PC-3 (cell line): Measurements from ENCODE around the gene DPM3. TPM values are rescaled to one million over a fixed set of nuclear protein-coding genes. Genes with fewer than 3 reads are reported as not detected.

Experiments used
- ATAC-seq: fragments of 200-7000 bp; cut with Tn5 transposase; 2 replicates; pipeline ENCODE4 v1.9.1; 2020; ENCODE audit warnings: mild to moderate bottlenecking, moderate library complexity
- BruUV-seq: library from RNA; stranded (reverse); fragments of 400-500 nt; replicated peaks from 2 replicates; lab custom pipeline; 2021; lab: Mats Ljungman, UMichigan
- CTCF ChIA-PET: fragments of 300-600 bp; sonication (Branson Sonifier 250); formaldehyde crosslinking; loops from one replicate; lab custom pipeline; 2022; ENCODE audit warnings: antibody characterized with exemption; lab: Charles Lee
- POLR2A ChIA-PET: fragments of 300-600 bp; sonication (Branson Sonifier 250); formaldehyde crosslinking; loops from one replicate; lab custom pipeline; 2022; ENCODE audit warnings: antibody characterized with exemption; ENCODE audit not compliant: unreplicated experiment; lab: Charles Lee
- DNase-seq: peaks from one replicate; pipeline ENCODE4 v3.0.0-alpha.2; 2015
- H2AFZ ChIP-seq: fragments of 300-600 bp; sonication (generic); 2 replicates; pipeline ENCODE4 v1.6.0; 2016; ENCODE audit warnings: antibody characterized with exemption, low read length
- H3F3A ChIP-seq: fragments of 300-600 bp; sonication (generic); one replicate; pipeline ENCODE4 v1.6.0; 2017; ENCODE audit warnings: antibody characterized with exemption, low read length, control low read depth, mild to moderate bottlenecking; ENCODE audit not compliant: unreplicated experiment
- H3K27ac ChIP-seq: fragments of 300-600 bp; sonication (generic); 2 replicates; pipeline ENCODE4 v1.5.1; 2016; ENCODE audit warnings: mild to moderate bottlenecking, low read length
- H3K27me3 ChIP-seq: fragments of 300-600 bp; sonication (generic); 2 replicates; pipeline ENCODE4 v1.6.1; 2016; ENCODE audit warnings: low read length, mixed read lengths
- H3K36me3 ChIP-seq: fragments of 300-600 bp; sonication (generic); 2 replicates; pipeline ENCODE4 v1.6.1; 2016; ENCODE audit warnings: low read depth, mixed run types, low read length, mixed read lengths
- H3K4me1 ChIP-seq: fragments of 300-600 bp; sonication (generic); 2 replicates; pipeline ENCODE4 v1.5.1; 2016; ENCODE audit warnings: low read length; ENCODE audit not compliant: insufficient read depth
- H3K4me2 ChIP-seq: fragments of 300-600 bp; sonication (generic); 2 replicates; pipeline ENCODE4 v1.6.0; 2016; ENCODE audit warnings: low read length
- H3K4me3 ChIP-seq: fragments of 300-600 bp; sonication (generic); 2 replicates; pipeline ENCODE4 v1.5.1; 2016; ENCODE audit warnings: mild to moderate bottlenecking, low read length, mixed read lengths
- H3K79me2 ChIP-seq: fragments of 300-600 bp; sonication (generic); 2 replicates; pipeline ENCODE4 v1.6.1; 2017; ENCODE audit warnings: low read length, mixed read lengths
- H3K9ac ChIP-seq: fragments of 300-600 bp; sonication (generic); 2 replicates; pipeline ENCODE4 v1.6.0; 2016; ENCODE audit warnings: mild to moderate bottlenecking, low read length
- H3K9me2 ChIP-seq: fragments of 300-600 bp; sonication (generic); replicated peaks from 2 replicates; pipeline ENCODE4 v1.6.1; 2016; ENCODE audit warnings: mixed run types, low read length, mixed read lengths
- H3K9me3 ChIP-seq: fragments of 300-600 bp; sonication (generic); 2 replicates; pipeline ENCODE4 v1.6.1; 2016; ENCODE audit warnings: low read length, mixed read lengths
- H4K20me1 ChIP-seq: fragments of 300-600 bp; sonication (generic); 2 replicates; pipeline ENCODE4 v1.6.1; 2016; ENCODE audit warnings: low read length, mixed read lengths
- EZH2 ChIP-seq: fragments of 300-600 bp; sonication (generic); IDR thresholded peaks from one replicate; pipeline ENCODE4 v1.6.1; 2017; ENCODE audit warnings: antibody characterized with exemption, mild to moderate bottlenecking, low read length; ENCODE audit not compliant: unreplicated experiment
- EZH2phosphoT487 ChIP-seq: fragments of 300-600 bp; sonication (generic); IDR thresholded peaks from 2 replicates; pipeline ENCODE4 v1.6.1; 2018; ENCODE audit warnings: mild to moderate bottlenecking, antibody characterized with exemption, low read length, borderline replicate concordance
- intact Hi-C: fragments of 100-400 bp; cut with micrococcal nuclease; formaldehyde crosslinking; loops from 2 replicates; pipeline ENCODE4 v1.9.0; 2023
- total RNA-seq: library from RNA; depleted of rRNA; stranded (reverse); fragments of >200 nt; gene quantifications from 2 replicates; pipeline ENCODE4 v1.2.3, GENCODE V29; 2014
- TF ChIP-seq, protein P1 (sequence below): fragments of 300-600 bp; sonication (generic); conservative IDR thresholded peaks from 2 replicates; pipeline ENCODE4 v1.5.1; 2017; ENCODE audit warnings: antibody characterized with exemption, low read depth, mild to moderate bottlenecking, low read length

The DPM3 gene
- total RNA-seq, 1 experiment from 2014 or later: 74.3 TPM

DNA sequence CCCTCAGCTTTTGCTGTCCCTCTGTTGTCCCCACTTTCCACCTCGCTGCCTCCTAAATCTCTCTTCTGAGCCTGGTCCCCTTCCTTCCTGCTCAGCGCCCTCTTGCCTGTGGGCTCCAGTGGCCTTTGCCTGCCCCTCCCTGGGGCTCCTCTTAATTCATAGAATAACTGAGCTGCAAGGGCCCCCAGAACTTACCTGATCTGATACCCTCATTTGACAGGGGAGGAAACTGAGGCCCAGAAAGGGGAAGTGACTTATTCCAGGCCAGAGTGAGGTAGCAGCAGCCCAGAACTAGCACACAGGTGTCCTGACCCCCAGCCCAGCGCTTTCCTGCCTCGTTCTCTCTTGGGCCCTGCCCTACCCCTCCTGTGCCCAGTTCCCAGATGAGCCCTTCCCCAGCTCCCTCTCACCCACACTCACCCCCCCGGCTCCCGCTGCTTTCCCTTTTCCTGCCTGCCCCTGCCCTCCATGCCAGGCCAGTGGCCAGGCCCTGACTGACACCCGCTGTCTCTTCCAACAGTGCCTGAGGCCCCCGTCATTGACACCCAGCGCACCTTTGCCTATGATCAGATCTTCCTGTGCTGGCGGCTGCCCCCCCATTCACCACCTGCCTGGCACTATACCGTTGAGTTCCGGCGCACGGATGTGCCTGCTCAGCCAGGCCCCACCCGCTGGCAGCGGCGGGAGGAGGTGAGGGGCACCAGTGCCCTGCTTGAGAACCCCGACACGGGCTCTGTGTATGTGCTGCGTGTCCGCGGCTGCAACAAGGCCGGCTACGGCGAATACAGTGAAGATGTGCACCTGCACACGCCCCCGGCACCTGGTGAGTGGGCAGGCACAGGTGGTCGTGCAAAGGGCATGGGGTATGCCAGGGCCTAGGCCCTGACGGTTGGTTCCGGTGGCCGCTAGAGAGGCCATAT is 39.0 kb upstream of the DPM3 start:
- Histone ChIP-seq H2AFZ (no peak overlapping the region), H3K27ac (no peak overlapping the region), H3K79me2 (no peaks in the 10 kb centered on the region), H3K4me1 (peaks cover 13% of the 10 kb centered on the region), H3K27me3 (no peaks in the 10 kb centered on the region), H3K36me3 (no peaks in the 10 kb centered on the region; the same call in 1 of the 2 replicates), H3K4me2 (no peak overlapping the region), H3F3A (peaks cover 4% of the 10 kb centered on the region), H3K9me2 (no peaks in the 10 kb centered on the region), H3K4me3 (no peak overlapping the region), H4K20me1 (no peaks in the 10 kb centered on the region), H3K9me3 (no peaks in the 10 kb centered on the region), H3K9ac (no peak overlapping the region)
- POLR2A ChIA-PET: no interaction called here
- ATAC-seq: no peak
- no peak for DNase-seq
- CTCF ChIA-PET: no interaction called here
- BruUV-seq: no TSS peak
- no peak for TF ChIP-seq EZH2phosphoT487
- TF ChIP-seq EZH2: no peak
- TF ChIP-seq, protein P1, sequence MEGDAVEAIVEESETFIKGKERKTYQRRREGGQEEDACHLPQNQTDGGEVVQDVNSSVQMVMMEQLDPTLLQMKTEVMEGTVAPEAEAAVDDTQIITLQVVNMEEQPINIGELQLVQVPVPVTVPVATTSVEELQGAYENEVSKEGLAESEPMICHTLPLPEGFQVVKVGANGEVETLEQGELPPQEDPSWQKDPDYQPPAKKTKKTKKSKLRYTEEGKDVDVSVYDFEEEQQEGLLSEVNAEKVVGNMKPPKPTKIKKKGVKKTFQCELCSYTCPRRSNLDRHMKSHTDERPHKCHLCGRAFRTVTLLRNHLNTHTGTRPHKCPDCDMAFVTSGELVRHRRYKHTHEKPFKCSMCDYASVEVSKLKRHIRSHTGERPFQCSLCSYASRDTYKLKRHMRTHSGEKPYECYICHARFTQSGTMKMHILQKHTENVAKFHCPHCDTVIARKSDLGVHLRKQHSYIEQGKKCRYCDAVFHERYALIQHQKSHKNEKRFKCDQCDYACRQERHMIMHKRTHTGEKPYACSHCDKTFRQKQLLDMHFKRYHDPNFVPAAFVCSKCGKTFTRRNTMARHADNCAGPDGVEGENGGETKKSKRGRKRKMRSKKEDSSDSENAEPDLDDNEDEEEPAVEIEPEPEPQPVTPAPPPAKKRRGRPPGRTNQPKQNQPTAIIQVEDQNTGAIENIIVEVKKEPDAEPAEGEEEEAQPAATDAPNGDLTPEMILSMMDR: no peak
- intact Hi-C loops: loop anchor here (5.0 kb wide), 1 partner anchor 413 kb away; no protein-coding TSS in a partner anchor

DNA sequence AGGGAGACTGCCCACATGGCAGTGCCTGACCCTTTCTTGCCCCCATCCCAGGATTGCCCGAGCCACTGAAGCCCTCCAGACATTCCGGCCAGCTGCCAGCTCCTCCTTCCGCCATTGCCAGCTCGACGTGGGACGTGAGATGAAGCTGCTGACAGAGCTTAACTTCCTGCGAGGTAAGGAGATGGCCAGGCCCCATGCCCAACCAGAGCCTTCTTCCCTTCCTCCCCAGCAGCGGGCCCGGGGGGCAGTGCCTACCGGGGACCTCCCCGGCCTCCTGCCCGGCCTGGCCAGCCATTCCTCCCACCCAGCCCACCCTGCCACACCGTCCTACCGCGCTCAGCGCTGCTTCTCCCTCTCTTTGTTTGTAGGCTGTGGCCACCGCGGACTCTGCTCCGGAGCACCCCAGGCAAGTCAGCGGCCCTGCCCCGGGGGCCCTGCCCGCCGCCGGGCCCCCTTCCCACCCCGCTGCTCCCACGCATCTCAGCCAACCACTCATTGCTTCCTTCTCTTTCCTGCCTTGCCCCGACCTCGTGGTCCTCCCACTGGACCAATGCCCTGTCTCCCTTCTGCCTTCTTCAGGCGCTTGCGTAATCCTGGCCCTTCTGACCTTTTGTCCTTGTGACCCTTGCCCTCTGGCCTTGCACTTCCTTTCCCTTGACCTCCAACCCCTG is 38.2 kb upstream of the DPM3 start:
- Histone ChIP-seq H3K9ac (no peak overlapping the region), H3K27me3 (no peaks in the 10 kb centered on the region), H2AFZ (no peak overlapping the region), H3F3A (peaks cover 4% of the 10 kb centered on the region), H3K9me3 (no peaks in the 10 kb centered on the region), H3K79me2 (no peaks in the 10 kb centered on the region), H3K27ac (no peak overlapping the region), H3K4me2 (no peak overlapping the region), H3K4me1 (peaks cover 18% of the 10 kb centered on the region), H4K20me1 (no peaks in the 10 kb centered on the region), H3K4me3 (no peak overlapping the region), H3K36me3 (no peaks in the 10 kb centered on the region; the same call in 1 of the 2 replicates), H3K9me2 (no peaks in the 10 kb centered on the region)
- CTCF ChIA-PET: no interaction called here
- POLR2A ChIA-PET: no interaction called here
- intact Hi-C loops: loop anchor here (5.0 kb wide), 1 partner anchor 414 kb away; no protein-coding TSS in a partner anchor
- no peak for DNase-seq
- BruUV-seq: no TSS peak
- TF ChIP-seq EZH2phosphoT487: no peak
- TF ChIP-seq, protein P1: no peak
- no peak for TF ChIP-seq EZH2
- ATAC-seq: no peak
